ENCODE results near the gene MT1X.

The MT1X gene

GRCh38 chr16:56724191-56724590 lies 41.9 kb downstream of the MT1X start (continued):
- TF ChIP-seq PRDM10 (tag by site-specific recombination; IDR thresholded peaks at IDR 0.05): no peak

GRCh38 chr16:56726283-56726682 lies 44.0 kb downstream of the MT1X start:
- no peak overlapping the region for H3K4me3 ChIP-seq (ENCODE audit: low read depth, low read length)
- ChIA-PET CTCF (no interaction called here), POLR2A (no interaction called here)
- H3K9me3 ChIP-seq (ENCODE audit: control insufficient read depth, insufficient read depth, low read depth, low read length): no peaks in the 10 kb centered on the region
- peaks cover 3% of the 10 kb centered on the region; the same call in 1 of the 2 replicates for H3K4me1 ChIP-seq (ENCODE audit: control insufficient read depth, insufficient read depth, low read length)
- H3K27ac ChIP-seq (ENCODE audit: extremely low read depth, low read depth, low read length): no peak overlapping the region
- no peaks in the 10 kb centered on the region for H3K36me3 ChIP-seq (ENCODE audit: control insufficient read depth in 2 of 2, insufficient read depth in 1 of 2, low read length in 2 of 2)
- TF ChIP-seq PRDM6 (tag by site-specific recombination; IDR thresholded peaks at IDR 0.05): no peak
- TF ChIP-seq ZNF629 (tag by site-specific recombination; IDR thresholded peaks at IDR 0.05): no peak
- TF ChIP-seq ZNF292 (tag by site-specific recombination; IDR thresholded peaks at IDR 0.05; ENCODE audit: borderline replicate concordance, low read depth): no peak
- no peak for TF ChIP-seq ZNF621 (tag by site-specific recombination; IDR thresholded peaks at IDR 0.05)
- no peak for TF ChIP-seq BCL6B (tag by site-specific recombination; IDR thresholded peaks at IDR 0.05)
- TF ChIP-seq MZF1 (tag by site-specific recombination; IDR thresholded peaks at IDR 0.05; ENCODE audit: borderline replicate concordance): no peak
- no peak for TF ChIP-seq ZNF664 (tag by site-specific recombination; IDR thresholded peaks at IDR 0.05)
- TF ChIP-seq ZNF514 (tag by site-specific recombination; IDR thresholded peaks at IDR 0.05): no peak
- TF ChIP-seq ZXDB (tag by site-specific recombination; IDR thresholded peaks at IDR 0.05): no peak
- no peak for TF ChIP-seq ZNF302 (tag by site-specific recombination; IDR thresholded peaks at IDR 0.05; ENCODE audit: low read depth)
- TF ChIP-seq ZBTB11 (tag by site-specific recombination; conservative IDR thresholded peaks at IDR 0.05; ENCODE audit: low read depth): no peak
- TF ChIP-seq ZNF549 (tag by site-specific recombination; IDR thresholded peaks at IDR 0.05): no peak
- TF ChIP-seq ZNF830 (tag by site-specific recombination; IDR thresholded peaks at IDR 0.05; ENCODE audit: low read depth): no peak
- no peak for TF ChIP-seq ZNF114 (tag by site-specific recombination; IDR thresholded peaks at IDR 0.05)
- TF ChIP-seq HOXA7 (CRISPR knock-in tag; IDR thresholded peaks at IDR 0.05; ENCODE audit: borderline replicate concordance): no peak
- no peak for TF ChIP-seq KLF9 (tag by site-specific recombination; IDR thresholded peaks at IDR 0.05; ENCODE audit: low read depth)
